GM19025 (cell line): Measurements from ENCODE around the gene USP46.

Experiments used
- ATAC-seq: cut with Tn5 transposase; IDR thresholded peaks from one replicate; pipeline ENCODE4 v1.9.1; 2021; ENCODE audit warnings: mild to moderate bottlenecking, low read depth, moderate library complexity; ENCODE audit not compliant: unreplicated experiment

USP46 gene, protein sequence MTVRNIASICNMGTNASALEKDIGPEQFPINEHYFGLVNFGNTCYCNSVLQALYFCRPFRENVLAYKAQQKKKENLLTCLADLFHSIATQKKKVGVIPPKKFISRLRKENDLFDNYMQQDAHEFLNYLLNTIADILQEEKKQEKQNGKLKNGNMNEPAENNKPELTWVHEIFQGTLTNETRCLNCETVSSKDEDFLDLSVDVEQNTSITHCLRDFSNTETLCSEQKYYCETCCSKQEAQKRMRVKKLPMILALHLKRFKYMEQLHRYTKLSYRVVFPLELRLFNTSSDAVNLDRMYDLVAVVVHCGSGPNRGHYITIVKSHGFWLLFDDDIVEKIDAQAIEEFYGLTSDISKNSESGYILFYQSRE

GRCh38 chr4:52659001-52659721 is at the start of gene USP46:
Gene USP46, minus strand, starts transcription at chr4:52659301. Its CDS starts 151 bp downstream, at chr4:52659150.
- ATAC-seq, result peak; percentile 91

GRCh38 chr4:52704661-52705060 is 45.6 kb upstream of the USP46 start:
- ATAC-seq, result no peak

GRCh38 chr4:52704133-52704532 is 45.0 kb upstream of the USP46 start:
- ATAC-seq, result no peak

DNA sequence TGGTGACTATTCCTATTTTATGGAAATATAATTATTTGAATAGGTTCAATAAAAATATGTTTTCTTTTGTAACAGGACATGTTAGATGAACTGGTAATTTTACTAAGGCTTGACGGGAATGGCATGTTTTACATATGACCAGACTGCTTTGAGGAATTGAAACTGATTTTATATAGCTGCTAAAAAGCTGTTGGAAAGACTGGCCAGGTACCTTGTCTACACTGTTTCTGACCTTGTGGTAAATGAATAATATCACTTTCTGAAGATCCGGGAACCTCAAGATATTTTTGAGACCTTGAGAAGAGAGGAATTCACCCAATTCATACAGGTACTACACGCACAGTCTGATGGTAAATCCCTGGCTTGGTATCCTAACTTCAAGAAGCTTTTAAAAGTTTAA is 42.1 kb upstream of the USP46 start:
- ATAC-seq, result peak; percentile 89

- no peak for ATAC-seq
These were observed 35.8 kb upstream of the USP46 start for GRCh38 chr4:52694936-52695335.

DNA sequence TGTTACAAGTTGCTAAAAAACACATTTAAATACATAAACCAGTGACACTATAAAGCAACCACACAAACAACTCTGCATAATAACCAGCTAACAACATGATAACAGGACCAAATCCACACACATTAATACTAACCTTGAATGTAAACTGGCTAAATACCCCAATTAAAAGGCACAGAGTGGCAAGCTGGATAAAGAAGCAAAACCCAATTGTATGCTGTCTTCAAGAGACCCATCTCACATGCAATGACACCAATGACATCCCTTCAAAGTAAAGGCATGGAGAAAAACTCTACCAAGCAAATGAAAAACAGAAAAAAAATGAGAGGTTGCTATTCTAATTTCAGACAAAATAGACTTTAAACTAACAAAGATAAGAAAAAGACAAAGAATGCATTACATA is 34.4 kb upstream of the USP46 start:
- no peak for ATAC-seq

DNA sequence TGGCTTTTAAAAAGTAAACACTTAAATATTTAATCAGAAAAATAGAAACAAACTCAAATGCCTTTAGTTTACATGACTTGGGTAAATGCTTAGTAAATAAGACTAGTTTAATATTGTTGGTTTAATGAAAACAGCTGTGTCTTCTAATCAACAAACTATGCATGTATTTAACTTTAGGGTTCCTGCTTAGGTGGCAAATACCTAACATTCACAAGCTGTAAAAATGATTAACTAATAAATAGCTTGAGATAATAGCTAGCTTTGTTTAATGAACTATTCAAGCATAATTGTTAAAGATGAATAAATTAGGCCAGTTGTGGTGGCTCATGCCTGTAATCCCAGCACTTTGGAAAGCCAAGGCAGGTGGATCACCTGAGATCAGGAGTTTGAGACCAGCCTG is 30.0 kb upstream of the USP46 start:
- ATAC-seq, result no peak

GRCh38 chr4:52687696-52688095 is 28.6 kb upstream of the USP46 start:
- no peak for ATAC-seq

DNA sequence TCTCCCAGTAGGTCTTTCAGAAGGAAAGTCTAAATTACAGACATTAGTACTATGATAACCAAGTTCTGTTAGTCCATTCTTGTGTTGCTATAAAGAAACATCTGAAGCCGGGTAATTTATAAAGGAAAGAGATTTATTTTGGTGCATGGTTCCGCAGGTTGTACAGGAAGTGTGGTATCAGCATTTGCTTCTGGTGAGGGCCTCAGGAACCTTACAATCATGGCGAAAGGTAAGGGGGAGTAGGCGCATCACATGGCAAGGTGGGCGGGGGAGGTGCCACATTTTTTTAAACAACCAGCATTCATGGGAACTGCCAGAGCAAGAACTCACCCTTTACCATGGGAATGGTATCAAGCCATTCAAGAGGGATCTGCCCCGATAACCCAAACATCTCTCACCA is 26.2 kb upstream of the USP46 start:
- ATAC-seq, result no peak

GRCh38 chr4:52684896-52685295 is 25.8 kb upstream of the USP46 start:
- ATAC-seq, result no peak

GRCh38 chr4:52680381-52680780 is 21.3 kb upstream of the USP46 start:
- ATAC-seq, result no peak

- no peak for ATAC-seq
These were observed 17.4 kb upstream of the USP46 start for GRCh38 chr4:52676536-52676935.

DNA sequence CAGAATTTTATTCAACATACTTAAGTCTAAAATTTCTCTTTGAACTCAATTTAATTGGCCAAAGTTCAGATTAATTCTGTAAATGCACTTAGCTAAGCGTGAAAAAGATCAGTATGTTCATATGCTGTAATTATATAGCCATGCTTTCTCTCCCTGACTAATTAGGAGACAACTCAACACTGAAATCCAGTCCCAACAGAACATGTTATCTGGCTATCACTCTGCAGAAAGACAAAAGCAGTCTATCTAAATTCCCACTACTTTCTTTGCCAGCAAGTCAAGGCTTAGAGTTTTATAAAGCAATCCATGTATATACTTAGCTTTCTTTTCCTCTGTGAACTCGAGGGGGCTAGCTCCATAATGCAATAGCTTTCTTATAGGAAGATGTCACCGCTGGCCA is 16.0 kb upstream of the USP46 start:
- ATAC-seq, result no peak

DNA sequence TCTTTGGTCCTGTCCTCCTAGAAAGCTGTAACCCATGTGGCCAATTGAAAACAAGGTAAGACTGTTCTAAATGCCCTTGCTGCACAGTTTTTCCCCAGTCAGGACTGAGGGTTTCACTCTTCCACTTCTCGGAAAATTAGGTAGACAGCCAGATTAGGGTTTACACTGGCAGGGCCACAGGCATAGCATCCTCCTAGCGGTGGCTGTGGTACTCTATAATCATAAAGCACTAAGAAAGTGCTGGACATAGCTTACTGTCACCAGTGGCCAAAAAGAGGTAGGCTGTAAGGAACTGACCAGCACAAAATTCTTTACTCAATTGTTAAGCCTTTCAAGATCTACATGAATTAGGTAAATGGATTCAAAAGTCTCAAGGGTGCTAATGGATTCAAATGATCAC is 11.6 kb upstream of the USP46 start:
- ATAC-seq, result no peak

GRCh38 chr4:52670121-52670520 is 11.0 kb upstream of the USP46 start:
- no peak for ATAC-seq

DNA sequence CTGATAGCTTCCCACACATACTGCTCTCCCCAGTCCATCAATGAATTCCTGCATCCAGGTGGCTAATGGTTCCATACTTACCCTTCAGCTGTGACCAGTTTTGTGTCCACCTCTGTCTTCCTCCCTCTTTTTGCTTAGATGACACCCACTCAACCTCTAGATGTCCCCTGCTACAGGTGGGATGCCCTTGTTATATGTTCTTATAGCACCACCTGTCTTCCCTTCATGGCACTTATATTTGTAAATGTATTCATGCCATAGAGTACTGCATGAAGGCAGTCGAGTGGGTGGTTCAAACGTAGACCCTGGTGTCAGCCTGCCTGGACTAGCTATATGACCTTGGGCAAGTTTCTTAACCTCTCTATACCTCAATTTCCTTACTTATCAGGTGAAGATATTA is 6.5 kb upstream of the USP46 start:
- peak; percentile 76 for ATAC-seq

DNA sequence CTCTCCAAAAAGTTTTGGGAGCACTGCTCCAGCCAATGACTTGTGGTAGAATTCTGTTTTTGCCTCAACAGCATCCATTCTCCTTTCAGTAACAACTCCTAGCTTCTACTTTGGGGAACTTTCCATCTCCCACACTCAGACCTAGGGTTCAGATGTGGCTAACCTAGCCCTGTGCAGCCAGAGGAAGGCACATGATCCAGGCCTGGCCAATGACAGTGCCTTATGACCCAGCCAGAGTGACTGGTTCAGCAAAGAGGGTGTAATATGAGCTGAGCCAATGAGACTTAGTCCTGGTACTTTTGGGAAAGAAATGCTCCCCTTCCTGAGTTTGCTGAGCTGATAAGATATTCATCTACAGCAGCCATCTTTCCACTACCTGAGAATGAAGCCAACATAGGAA is 5.4 kb upstream of the USP46 start:
- ATAC-seq, result no peak

GRCh38 chr4:52661966-52662690 is 3.0 kb upstream of the USP46 start:
- ATAC-seq, result no peak

DNA sequence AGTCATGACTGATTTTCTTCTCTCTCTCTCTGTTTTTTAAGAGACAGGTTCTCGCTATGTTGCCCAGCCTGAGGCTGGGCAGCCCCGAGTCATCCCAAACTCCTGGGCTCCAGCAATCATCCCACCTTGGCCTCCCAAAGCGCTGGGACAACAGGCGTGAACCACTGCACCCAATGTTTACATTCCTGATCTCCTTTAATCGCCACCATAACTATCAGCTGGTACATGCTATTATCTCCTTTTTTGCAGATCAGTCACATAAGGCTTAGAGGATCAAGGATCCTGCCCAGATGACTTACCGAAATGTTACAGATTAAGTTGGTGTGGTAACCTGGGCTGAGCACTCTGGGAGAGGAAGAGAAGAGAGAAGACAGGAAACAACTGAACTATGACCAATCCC is 1.5 kb upstream of the USP46 start:
- ATAC-seq, result no peak

- peak; percentile 9 for ATAC-seq
These were observed 691 bp upstream of the USP46 start for GRCh38 chr4:52659722-52660261.

DNA sequence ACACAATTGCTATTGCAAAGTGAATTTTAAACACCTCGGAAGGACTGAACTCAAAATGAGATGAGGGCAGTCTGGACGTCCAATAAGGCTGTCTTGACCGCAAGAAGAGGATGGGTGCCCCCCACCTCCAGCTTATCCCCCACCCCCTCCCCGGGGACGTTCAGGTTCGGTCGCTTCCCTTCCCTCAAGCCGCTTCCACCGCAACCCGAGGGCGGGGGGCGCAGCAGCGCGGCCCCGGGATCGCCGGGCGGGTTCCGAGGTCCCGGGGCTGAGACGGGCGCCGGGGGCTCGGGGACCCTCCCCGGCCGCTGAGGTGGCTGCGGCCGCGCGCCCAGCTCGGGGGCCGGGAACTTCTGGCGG is 480 bp downstream of the USP46 start:
- peak; percentile 6 for ATAC-seq
